GM18867 (cell line): ENCODE results near the gene MIOX.

ENCODE experiments used
- ATAC-seq: cut with Tn5 transposase; IDR thresholded peaks from one replicate; pipeline ENCODE4 v1.9.1; 2021; ENCODE audit warnings: mild to moderate bottlenecking, moderate library complexity; ENCODE audit not compliant: unreplicated experiment

MIOX gene

DNA sequence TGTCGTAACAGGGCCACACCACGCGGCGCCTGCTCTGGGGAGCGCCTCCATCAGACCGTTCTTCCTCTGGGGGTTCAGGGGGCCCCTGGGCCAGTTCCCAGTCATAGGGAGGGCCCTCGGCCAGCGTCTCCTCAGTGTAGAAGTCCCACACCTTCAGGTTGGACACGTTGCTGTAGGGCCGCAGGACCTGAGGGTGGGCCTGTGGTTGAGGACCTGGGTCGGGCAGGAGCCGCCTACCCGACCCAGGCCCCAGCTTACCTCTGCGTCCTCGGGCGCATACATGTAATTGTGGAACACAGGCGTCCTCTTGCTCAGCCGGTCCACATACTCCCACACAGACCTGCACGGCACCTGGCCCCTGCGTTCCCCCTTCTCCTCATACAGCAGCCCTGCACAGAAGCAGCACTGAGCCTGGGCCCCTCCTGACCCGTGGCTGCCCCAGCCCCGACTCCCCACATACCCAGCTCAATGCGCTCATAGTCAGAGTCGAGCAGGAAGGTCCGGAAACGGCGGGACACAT lies 32.0 kb upstream of the MIOX start:
- no peak for ATAC-seq

DNA sequence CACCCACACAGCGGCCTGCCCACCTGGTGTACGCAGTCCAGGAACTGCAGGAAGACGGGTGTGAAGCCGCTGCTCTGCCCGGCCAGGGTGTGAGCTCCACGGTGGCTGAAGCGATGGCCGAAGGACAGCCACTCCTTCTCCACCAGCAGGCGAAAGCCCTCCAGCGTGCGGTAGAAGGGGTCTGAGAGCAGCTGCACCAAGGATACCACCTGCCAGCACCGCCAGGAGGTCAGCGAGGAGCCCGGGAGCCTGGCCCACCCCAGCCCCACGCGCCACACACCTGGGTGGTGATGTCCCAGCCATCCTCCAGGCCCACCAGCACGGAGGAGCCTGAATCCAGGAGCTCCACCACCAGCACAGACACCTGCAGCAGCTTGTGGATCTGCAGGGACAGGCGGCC lies 31.5 kb upstream of the MIOX start:
- no peak for ATAC-seq

- no peak for ATAC-seq
These were observed 30.6 kb upstream of the MIOX start for GRCh38 chr22:50456026-50456425.

DNA sequence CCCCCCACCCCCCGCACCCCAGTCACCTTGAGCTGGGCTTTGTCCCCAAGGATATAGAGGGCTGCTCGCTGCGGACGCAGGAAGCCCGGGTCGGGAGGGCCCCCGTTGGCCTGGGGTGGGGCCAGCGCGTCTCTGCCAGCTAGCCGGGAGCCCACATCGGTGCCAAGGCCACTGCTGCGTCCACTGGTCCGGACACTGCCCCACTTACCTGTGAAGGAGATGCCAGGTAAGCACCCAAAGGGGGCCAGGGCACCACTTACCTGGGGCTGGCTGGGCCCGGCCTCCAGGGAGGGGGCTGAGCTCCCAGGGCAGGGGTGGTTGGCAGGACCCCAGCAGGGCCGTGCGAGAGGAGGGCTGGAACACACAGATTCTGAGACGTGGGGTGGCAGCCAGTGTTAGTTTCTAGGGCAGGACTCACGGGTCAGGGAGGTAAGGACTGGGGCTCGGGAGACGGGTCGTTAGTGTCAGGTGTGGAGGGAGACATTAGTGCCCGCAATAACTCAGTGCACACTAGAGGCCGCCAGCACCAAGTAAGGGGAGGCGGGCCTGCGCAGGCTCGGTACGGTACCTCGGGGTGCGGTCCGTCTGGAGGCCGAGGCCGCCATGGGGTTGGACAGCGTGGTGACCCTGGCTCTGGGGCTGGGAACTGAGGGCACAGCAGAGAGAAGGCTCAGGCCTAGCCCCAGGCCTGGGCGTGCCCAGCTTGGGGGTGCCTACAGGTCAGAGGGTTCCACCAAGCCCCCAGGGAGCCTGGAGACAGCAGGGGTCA lies 30.0 kb upstream of the MIOX start:
- no peak for ATAC-seq

DNA sequence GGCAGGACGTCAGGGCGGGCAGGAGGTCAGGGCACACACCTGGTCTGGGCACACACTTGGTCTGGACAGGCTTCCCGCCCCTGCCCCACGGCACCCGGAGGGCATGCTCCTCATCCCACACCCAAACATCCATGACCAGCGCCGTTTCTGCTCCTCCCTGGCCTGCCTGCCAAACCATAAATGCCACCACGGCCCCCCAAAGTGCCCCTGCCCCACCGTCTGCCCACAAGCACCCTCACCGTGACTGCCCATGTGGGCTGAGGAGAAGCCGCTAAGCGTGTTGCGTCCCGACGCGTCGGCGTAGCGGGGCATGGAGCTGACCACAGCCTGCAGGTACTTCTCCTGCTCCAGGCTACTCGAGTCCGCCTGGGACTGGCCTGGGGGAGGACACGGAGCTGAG lies 27.6 kb upstream of the MIOX start:
- ATAC-seq, result no peak

DNA sequence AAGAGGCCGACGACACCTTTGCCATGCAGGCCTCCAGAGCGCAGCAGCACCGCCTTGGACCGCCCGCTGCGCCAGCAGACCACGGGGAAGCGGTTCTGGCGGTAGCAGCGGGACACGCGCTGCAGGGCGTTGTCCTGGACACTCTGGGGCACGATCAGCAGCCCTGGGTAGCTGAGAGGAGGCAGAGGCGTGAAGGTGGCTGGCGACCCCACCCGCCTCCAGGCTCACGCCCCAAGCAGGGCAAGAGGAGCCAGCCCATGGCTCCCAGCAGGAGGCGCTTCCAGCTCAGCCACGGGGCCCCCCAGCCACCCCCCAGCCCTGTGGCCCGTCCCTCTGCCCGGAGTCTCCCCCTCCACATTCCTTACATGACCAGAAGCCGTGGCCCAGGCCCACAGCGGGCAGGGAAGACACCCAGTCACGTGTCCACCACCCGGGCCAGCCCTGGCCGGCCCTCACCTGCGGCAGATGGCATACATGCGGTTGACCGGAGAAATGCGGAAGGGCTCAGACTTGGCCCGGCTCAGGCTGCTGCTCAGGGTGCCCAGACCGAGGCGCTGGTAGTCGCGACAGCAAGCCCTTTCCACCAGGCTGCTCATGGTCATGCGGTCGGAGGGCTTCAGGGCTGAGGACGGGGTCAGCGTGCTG lies 27.0 kb upstream of the MIOX start:
- ATAC-seq, result no peak

- ATAC-seq, result no peak
These were observed 25.7 kb upstream of the MIOX start for GRCh38 chr22:50460938-50461337.

DNA sequence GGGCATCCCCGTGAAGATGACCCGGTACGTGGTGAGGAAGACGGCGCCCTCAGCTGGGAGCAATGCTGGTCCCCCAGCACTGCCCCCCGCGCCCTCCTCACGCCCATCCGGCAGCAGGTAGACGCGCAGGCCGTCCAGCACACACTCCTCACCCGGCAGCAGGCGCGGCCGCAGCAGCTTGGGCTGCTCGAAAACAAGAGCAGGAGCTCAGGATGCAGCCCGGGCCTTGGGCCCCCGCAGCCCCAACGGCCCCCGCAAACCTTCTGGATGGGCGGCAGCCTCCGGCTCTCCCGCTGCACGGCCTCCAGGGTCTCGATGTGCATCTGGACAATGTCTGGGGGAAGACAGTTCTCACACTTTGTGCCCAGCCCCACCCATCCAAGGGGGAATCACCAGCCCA lies 25.1 kb upstream of the MIOX start:
- ATAC-seq, result no peak

GRCh38 chr22:50461979-50462540 lies 24.6 kb upstream of the MIOX start:
- no peak for ATAC-seq

GRCh38 chr22:50463188-50463900 lies 23.3 kb upstream of the MIOX start:
- no peak for ATAC-seq

- ATAC-seq, result no peak
These were observed 22.2 kb upstream of the MIOX start for GRCh38 chr22:50464451-50464850.

DNA sequence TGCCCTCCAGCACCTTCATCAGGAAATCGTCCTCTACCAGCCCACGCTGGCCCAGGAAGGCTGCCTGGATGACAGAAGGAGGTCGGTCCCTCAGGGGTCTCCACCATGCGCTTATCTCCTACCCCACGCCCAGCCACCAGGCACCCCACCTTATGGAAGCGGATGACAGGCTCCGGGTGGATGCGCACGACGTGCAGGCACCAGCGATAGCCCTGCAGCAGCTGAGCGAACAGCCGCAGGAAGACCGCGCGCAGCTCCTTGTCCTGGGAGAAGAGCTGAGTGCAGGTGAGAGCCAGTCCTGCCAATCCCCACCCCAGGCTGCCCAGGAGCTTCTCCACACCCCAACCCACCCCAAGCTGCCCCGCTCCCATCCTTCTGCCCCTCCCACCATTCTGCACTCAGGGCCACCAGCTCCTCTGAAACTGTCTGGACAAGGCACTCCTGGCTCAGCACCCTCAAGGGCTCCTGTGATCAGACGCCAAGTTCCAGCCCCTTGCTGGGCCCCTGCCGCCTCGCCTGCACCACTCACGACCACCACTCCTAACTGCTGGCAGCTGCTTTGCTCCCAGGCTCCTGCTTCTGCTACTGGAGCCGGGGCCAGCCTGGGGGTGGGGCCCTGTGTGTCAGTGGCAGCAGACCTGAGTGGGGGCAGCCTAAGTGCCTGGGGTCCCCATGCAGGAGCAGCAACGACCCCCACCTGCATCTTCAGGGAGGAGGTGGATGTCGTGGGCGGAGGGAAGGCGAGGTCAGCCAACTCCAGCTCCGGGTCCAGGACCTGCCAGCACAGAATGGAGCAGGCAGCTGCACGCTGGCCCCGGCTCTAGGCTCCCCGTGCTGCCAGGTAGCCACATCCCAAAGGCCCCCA lies 21.4 kb upstream of the MIOX start:
- ATAC-seq, result no peak

- ATAC-seq, result no peak
These were observed 19.3 kb upstream of the MIOX start for GRCh38 chr22:50467341-50467740.

DNA sequence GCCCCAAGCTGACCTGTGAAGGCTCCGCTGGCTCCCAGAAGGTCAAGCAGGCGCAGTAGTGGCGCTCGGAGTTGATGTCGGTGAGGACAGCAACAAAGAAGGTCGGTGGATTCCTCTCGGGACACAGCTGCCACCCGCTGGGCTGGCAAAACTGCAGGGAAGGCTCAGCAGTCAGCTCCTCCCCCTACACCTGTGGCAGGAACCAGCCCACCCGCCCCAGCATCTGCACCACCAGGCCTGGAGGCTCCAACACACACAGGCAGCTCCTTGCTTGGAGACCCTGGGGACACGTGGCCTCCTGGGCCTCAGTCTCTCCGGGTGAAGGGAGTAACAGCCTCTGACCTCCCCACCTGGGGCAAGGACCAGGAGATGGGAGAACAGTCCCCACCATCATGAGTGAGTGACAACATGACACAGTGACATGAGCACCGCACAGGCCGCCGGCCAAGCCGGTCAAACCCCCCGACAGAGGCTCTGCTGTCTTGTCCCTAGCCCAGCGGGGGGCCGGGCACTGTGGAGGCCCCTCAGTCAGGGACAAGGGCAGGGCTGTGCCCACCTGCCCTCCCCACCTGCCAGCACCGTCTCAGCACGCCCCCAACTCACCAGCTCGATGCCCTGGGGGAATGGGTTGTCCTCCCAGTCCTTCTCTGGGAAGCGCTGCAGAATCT lies 18.8 kb upstream of the MIOX start:
- no peak for ATAC-seq

DNA sequence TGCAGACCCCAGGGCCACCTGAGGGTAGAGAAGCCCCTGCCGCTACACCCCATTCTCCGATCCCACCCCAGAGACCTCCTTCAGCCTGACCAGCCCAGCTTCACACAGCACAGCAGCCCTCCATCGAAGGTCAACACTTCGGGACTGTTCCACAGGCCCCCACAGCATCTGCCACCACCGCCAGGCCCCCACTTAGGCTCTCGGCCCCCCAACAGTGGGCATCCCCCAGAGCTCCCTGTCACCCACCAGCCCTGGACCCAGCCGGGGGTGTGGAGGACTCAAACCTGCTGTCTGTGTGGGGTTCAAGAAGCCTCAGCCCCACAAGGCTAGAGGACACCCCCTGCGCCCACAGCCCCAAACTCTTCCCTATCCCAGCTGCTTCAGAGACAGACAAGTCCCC lies 18.0 kb upstream of the MIOX start:
- ATAC-seq, result no peak

DNA sequence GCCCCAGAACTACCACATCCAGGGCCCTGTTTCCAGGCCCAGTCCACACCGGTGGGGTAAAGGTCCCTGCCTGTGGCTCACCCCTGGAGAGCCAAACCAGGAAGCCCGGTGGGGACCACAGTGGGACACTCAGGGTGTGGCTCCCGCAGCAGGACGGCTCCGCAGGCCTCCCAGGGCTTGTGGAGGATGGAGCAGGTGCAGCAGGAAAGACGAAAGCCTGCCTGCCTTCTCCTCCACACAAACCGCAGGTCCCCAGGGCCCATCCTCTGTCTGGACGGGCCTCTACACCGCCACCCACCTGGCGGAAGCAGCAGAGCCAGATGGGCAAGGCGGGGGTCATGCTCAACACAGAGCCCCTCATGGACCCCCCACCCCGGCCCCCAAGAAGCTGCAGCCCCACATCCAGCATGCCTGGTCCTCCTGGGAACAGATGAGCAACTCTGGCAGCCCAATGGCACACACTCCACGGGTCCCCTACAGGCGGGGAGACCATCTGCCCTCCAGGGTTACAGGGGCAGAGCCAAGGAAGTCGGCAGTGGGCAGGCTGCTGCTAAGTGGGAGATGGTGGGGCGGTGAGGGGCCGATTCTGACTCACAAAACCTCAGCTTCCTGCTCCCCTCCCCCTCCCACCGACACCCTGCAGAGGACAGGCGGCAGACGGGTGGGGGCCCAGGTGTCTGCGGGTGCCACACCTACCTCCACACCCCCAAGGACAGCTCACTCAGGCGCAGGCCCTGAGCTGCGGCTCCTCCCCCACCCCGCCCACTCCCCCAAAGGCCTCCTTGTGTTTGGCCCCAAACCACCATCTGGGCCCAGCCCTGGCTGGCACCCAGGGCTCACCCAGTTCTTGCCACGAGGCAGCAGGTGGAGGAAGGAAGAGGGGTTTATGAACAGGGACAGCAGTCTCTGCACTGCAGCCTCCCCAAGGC lies 17.0 kb upstream of the MIOX start:
- peak; percentile 55 for ATAC-seq

DNA sequence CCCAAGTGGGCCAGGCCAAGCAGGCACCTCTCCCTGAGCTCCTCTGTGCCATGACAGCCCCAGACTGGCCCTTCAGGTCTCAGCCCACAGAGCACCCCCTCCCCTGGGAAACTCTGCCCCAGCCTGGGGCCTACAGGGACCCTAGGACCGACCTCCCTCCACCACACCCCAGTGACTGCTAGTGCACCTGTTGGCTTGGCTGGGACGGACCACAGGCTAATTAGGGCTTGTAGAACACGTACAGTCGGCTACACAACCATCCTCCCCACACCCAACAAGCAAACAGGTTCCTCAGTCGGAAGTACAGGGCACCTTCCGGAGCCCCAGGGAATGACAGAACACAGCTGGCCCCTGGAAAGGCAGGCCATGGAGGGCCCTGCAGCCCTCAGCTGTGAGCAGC lies 16.2 kb upstream of the MIOX start:
- ATAC-seq, result no peak

DNA sequence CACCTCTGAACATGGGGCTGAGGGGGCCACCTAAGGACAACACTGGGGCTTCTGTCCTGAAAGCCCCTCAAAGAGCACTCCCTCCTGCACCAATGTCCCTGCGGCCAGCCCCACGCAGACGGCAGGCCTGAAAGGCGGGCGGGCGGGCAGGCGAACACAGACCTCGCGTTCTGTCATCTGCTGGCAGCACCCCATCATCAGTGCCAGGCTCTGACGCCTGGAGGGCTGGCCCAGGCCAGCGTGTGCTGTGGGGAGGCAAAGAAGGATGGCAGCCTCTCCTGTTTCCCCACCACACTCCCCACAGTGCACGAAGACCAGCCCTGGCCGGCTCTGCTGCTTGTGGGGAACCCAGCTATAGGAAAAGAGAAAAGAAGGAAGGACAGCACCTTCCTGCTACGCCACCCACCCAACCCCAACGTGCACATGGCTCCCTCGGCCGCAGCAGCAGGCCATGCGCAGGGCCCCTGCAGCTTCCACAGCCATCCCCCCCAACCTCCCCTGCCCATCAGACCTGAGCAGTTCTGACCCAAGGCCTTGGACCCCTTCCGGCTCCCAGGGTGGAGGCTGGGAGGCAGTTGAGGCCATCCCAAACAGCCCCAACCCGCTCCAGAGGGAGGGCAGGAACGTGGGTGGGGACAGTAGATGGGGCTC lies 15.3 kb upstream of the MIOX start:
- ATAC-seq, result no peak
